IPS DF 4.7 (cell line): Measurements from ENCODE around the gene KLHL29.

ENCODE experiments used
- DNase-seq: peaks from one replicate; pipeline ENCODE4 v3.0.0-alpha.2; 2013; ENCODE audit warnings: low spot score; ENCODE audit errors: extremely low read depth

Gene KLHL29

GRCh38 chr2:23420840-23421476 is 36.0 kb downstream of the KLHL29 start:
- no peak for DNase-seq

- no peak for DNase-seq
Measured at GRCh38 chr2:23422089-23423061, 37.4 kb downstream of the KLHL29 start.

GRCh38 chr2:23423062-23423872 is 38.3 kb downstream of the KLHL29 start:
- no peak for DNase-seq

- no peak for DNase-seq
Measured at GRCh38 chr2:23423873-23424680, 39.1 kb downstream of the KLHL29 start.

- DNase-seq = no peak
Measured at GRCh38 chr2:23425338-23425871, 40.4 kb downstream of the KLHL29 start.

- no peak for DNase-seq
Measured at GRCh38 chr2:23425885-23426262, 40.9 kb downstream of the KLHL29 start.

GRCh38 chr2:23426263-23426905 is 41.4 kb downstream of the KLHL29 start:
- no peak for DNase-seq

- DNase-seq = no peak
Measured at GRCh38 chr2:23427350-23427749, 42.4 kb downstream of the KLHL29 start.

- DNase-seq = no peak
Measured at GRCh38 chr2:23427976-23428375, 43.0 kb downstream of the KLHL29 start.

GRCh38 chr2:23429036-23429435 is 44.1 kb downstream of the KLHL29 start:
- DNase-seq = no peak

- DNase-seq = no peak
Measured at GRCh38 chr2:23430263-23430662, 45.3 kb downstream of the KLHL29 start.

- no peak for DNase-seq
Measured at GRCh38 chr2:23432531-23432930, 47.6 kb downstream of the KLHL29 start.

GRCh38 chr2:23433282-23433681 is 48.3 kb downstream of the KLHL29 start:
- no peak for DNase-seq

- DNase-seq = no peak
Measured at GRCh38 chr2:23434721-23435121, 49.7 kb downstream of the KLHL29 start.

GRCh38 chr2:23435250-23436035 is 50.5 kb downstream of the KLHL29 start:
- DNase-seq = no peak

GRCh38 chr2:23436346-23437098 is 51.5 kb downstream of the KLHL29 start:
- DNase-seq = no peak

- DNase-seq = no peak
Measured at GRCh38 chr2:23441414-23441813, 56.4 kb downstream of the KLHL29 start.

- no peak for DNase-seq
Measured at GRCh38 chr2:23445450-23445868, 60.5 kb downstream of the KLHL29 start.

- DNase-seq = no peak
Measured at GRCh38 chr2:23446916-23447315, 61.9 kb downstream of the KLHL29 start.
